ENCODE data around the gene POU6F2. TPM values are rescaled to one million over a fixed set of nuclear protein-coding genes. Genes with fewer than 3 reads are reported as not detected.

Gene POU6F2
- total RNA-seq, 1 donor from 2014 or later, result not detected

- Histone ChIP-seq H3K27me3 (ENCODE audit: control insufficient read depth, insufficient read depth, low read length) (no peaks in the 10 kb centered on the region), H3K4me3 (ENCODE audit: low read depth, low read length) (no peak overlapping the region), H3K36me3 (ENCODE audit: control insufficient read depth, insufficient read depth, low read length) (no peaks in the 10 kb centered on the region)
- TF ChIP-seq CTCF (IDR thresholded peaks at IDR 0.05; ENCODE audit: insufficient read depth, low read length, severe bottlenecking), result no peak
- FAIRE-seq (no peak), DNase-seq (ENCODE audit: low read depth) (no peak)
Observed at GRCh38 chr7:39100270-39100669, 122.6 kb downstream of the POU6F2 start.

DNA sequence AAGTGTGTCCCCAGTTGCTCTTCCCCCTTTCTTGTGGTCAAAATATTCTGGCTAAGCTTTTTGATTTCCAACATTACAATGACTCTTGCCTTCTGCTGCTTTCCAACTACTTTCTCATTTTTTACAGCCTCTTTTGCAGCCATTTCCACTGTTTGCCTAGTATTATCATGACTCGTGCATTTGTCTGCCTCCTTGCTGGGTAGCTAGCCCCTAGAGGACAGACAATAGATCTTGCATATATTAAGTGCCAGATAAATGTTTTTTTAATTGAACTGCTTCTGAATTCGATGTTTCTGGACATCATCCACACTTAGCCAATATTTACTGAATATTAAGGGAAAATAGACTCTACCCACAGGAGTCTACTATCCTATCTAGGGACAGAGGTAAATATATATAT lies 124.5 kb downstream of the POU6F2 start:
- FAIRE-seq, result no peak
- Histone ChIP-seq H3K36me3 (ENCODE audit: control insufficient read depth, insufficient read depth, low read length) (no peaks in the 10 kb centered on the region), H3K27me3 (ENCODE audit: control insufficient read depth, insufficient read depth, low read length) (no peaks in the 10 kb centered on the region), H3K4me3 (ENCODE audit: low read depth, low read length) (no peak overlapping the region)
- no peak for TF ChIP-seq CTCF (IDR thresholded peaks at IDR 0.05; ENCODE audit: insufficient read depth, low read length, severe bottlenecking)
- no peak for DNase-seq (ENCODE audit: low read depth)

DNA sequence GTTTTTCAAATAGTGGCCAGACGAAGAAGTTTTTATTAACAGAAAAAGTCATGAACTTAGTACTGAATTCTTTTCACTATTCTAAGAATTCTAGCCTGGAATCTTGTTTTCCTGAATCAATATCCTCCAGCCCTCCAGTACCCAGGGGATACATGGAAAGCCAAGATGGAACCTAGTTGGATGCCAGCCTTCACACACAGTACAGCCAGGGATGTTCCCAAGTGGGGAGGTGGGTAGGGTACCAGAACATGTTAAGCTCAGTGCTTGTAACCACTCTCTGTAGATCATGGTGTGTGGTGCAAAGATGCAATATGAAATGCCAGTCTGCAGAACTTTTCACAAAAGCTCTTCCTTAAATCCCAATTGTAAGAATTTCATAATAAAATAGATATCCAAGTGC lies 128.0 kb downstream of the POU6F2 start:
- DNase-seq (ENCODE audit: low read depth) (no peak), FAIRE-seq (no peak)
- TF ChIP-seq CTCF (IDR thresholded peaks at IDR 0.05; ENCODE audit: insufficient read depth, low read length, severe bottlenecking), result no peak
- H3K36me3 ChIP-seq (ENCODE audit: control insufficient read depth, insufficient read depth, low read length), result no peaks in the 10 kb centered on the region
- no peaks in the 10 kb centered on the region for H3K27me3 ChIP-seq (ENCODE audit: control insufficient read depth, insufficient read depth, low read length)
- H3K4me3 ChIP-seq (ENCODE audit: low read depth, low read length), result no peak overlapping the region

- H3K27me3 ChIP-seq (ENCODE audit: control insufficient read depth, insufficient read depth, low read length), result no peaks in the 10 kb centered on the region
- FAIRE-seq, result no peak
- no peak for TF ChIP-seq CTCF (IDR thresholded peaks at IDR 0.05; ENCODE audit: insufficient read depth, low read length, severe bottlenecking)
- no peak for DNase-seq (ENCODE audit: low read depth)
- no peak overlapping the region for H3K4me3 ChIP-seq (ENCODE audit: low read depth, low read length)
- H3K36me3 ChIP-seq (ENCODE audit: control insufficient read depth, insufficient read depth, low read length), result no peaks in the 10 kb centered on the region
Observed at GRCh38 chr7:39125846-39126245, 148.1 kb downstream of the POU6F2 start.

- TF ChIP-seq CTCF (IDR thresholded peaks at IDR 0.05; ENCODE audit: insufficient read depth, low read length, severe bottlenecking), result no peak
- Histone ChIP-seq H3K27me3 (ENCODE audit: control insufficient read depth, insufficient read depth, low read length) (no peaks in the 10 kb centered on the region), H3K36me3 (ENCODE audit: control insufficient read depth, insufficient read depth, low read length) (no peaks in the 10 kb centered on the region), H3K4me3 (ENCODE audit: low read depth, low read length) (no peak overlapping the region)
- DNase-seq (ENCODE audit: low read depth) (no peak), FAIRE-seq (no peak)
Observed at GRCh38 chr7:39127058-39127457, 149.3 kb downstream of the POU6F2 start.

GRCh38 chr7:39128287-39128843 lies 150.7 kb downstream of the POU6F2 start:
- FAIRE-seq (no peak), DNase-seq (ENCODE audit: low read depth) (no peak)
- no peaks in the 10 kb centered on the region for H3K36me3 ChIP-seq (ENCODE audit: control insufficient read depth, insufficient read depth, low read length)
- no peaks in the 10 kb centered on the region for H3K27me3 ChIP-seq (ENCODE audit: control insufficient read depth, insufficient read depth, low read length)
- TF ChIP-seq CTCF (IDR thresholded peaks at IDR 0.05; ENCODE audit: insufficient read depth, low read length, severe bottlenecking), result no peak
- no peak overlapping the region for H3K4me3 ChIP-seq (ENCODE audit: low read depth, low read length)

Measured in bronchial epithelial cell (primary cell).